ENCODE measurements around the gene LRBA. TPM values are rescaled to one million over a fixed set of nuclear protein-coding genes. Genes with fewer than 3 reads are reported as not detected.

LRBA gene
- total and polyA plus RNA-seq, 2 donors (not counting 3 experiments of a cell fraction or from before 2014, with no cell fraction given) = 18.0 to 35.1 TPM

DNA sequence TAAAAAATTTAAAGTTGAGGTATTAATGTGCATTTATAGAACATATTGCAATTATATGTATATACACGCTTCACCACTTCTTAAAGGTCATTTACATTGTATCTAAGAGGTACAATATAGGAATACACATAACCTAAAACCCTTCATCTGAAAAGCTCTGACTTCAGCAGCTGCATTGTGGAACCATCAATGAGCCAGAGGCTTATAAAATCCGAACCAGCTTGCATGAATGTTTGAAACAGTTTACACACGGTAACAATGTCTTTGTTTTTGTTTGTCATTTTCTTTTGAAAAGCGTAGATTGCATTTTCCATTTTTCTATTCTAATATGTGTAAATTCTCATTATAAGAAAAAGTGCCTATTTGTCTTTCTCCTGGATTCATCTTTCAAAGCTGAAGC, 715.3 kb downstream of the LRBA start:
- no TSS peak for BruUV-seq (replicated peaks)
- H3K9ac ChIP-seq (replicated peaks; ENCODE audit: extremely low read depth, insufficient read depth, low read length) = no peak overlapping the region
- no peaks in the 10 kb centered on the region for H3K27me3 ChIP-seq (ENCODE audit: control insufficient read depth in 2 of 2, insufficient read depth in 2 of 2, low read length in 2 of 2)
- H3K36me3 ChIP-seq (ENCODE audit: control insufficient read depth in 2 of 2, extremely low read depth in 1 of 2, insufficient read depth in 2 of 2, low read length in 2 of 2) = no peaks in the 10 kb centered on the region
- FAIRE-seq (no peak), DNase-seq (ENCODE audit: low read depth, low spot score) (no peak)
- CTCF ChIA-PET = interaction anchor here (1.4 to 9.1 kb wide), 5 partner anchors 9 to 660 kb away, joined by 3 to 212 read pairs (median 14); no protein-coding TSS in a partner anchor
- no peak overlapping the region for H3K27ac ChIP-seq (ENCODE audit: insufficient read depth, low read depth, low read length)
- H2AFZ ChIP-seq (ENCODE audit: low read depth, low read length) = no peak overlapping the region
- no peaks in the 10 kb centered on the region for H4K20me1 ChIP-seq (replicated peaks; ENCODE audit: control insufficient read depth, extremely low read depth, insufficient read depth, low read length)
- H3K4me2 ChIP-seq (ENCODE audit: insufficient read depth, low read length) = no peak overlapping the region
- POLR2A ChIA-PET = no interaction called here
- H3K4me1 ChIP-seq (ENCODE audit: control insufficient read depth, extremely low read depth, insufficient read depth, low read length) = peaks cover 14% of the 10 kb centered on the region
- H3K79me2 ChIP-seq (ENCODE audit: control insufficient read depth, insufficient read depth, low read length) = no peaks in the 10 kb centered on the region
- no peaks in the 10 kb centered on the region for H3K9me1 ChIP-seq (replicated peaks; ENCODE audit: control insufficient read depth, extremely low read depth, insufficient read depth, low read length)
- no peak for TF ChIP-seq EZH2 (IDR thresholded peaks at IDR 0.05; ENCODE audit: borderline replicate concordance, low read depth, low read length, severe bottlenecking)
- no peak for TF ChIP-seq POLR2AphosphoS5 (IDR thresholded peaks at IDR 0.05; ENCODE audit: insufficient read depth, low read depth, low read length)
- TF ChIP-seq FOS (IDR thresholded peaks at IDR 0.05; ENCODE audit: borderline replicate concordance, insufficient read depth, low read length) = no peak
- TF ChIP-seq MYC (IDR thresholded peaks at IDR 0.05; ENCODE audit: low read depth, low read length) = no peak
- TF ChIP-seq, protein P1, sequence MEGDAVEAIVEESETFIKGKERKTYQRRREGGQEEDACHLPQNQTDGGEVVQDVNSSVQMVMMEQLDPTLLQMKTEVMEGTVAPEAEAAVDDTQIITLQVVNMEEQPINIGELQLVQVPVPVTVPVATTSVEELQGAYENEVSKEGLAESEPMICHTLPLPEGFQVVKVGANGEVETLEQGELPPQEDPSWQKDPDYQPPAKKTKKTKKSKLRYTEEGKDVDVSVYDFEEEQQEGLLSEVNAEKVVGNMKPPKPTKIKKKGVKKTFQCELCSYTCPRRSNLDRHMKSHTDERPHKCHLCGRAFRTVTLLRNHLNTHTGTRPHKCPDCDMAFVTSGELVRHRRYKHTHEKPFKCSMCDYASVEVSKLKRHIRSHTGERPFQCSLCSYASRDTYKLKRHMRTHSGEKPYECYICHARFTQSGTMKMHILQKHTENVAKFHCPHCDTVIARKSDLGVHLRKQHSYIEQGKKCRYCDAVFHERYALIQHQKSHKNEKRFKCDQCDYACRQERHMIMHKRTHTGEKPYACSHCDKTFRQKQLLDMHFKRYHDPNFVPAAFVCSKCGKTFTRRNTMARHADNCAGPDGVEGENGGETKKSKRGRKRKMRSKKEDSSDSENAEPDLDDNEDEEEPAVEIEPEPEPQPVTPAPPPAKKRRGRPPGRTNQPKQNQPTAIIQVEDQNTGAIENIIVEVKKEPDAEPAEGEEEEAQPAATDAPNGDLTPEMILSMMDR (IDR thresholded peaks at IDR 0.05; ENCODE audit: extremely low read depth in 1 of 2, insufficient read depth in 1 of 2, low read depth in 1 of 2, low read length in 2 of 2) = no peak
- no peak for TF ChIP-seq JUN (IDR thresholded peaks at IDR 0.05; ENCODE audit: borderline replicate concordance, insufficient read depth, insufficient read length, low read depth)
- TF ChIP-seq, protein P2, sequence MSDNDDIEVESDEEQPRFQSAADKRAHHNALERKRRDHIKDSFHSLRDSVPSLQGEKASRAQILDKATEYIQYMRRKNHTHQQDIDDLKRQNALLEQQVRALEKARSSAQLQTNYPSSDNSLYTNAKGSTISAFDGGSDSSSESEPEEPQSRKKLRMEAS (IDR thresholded peaks at IDR 0.05; ENCODE audit: insufficient read depth, insufficient read length) = no peak
- TF ChIP-seq GATA2 (IDR thresholded peaks at IDR 0.05; ENCODE audit: insufficient read depth, insufficient read length, low read depth, low read length) = no peak
- dilution Hi-C loops (cut with MboI; ENCODE audit: extremely low pct_ligation_motif_present, low sequenced_read_pairs) (no loop called here), intact Hi-C loops (cut with micrococcal nuclease) (loop anchor here (2.0 kb wide), 3 partner anchors 357 to 747 kb away; no protein-coding TSS in a partner anchor)
- H3K4me3 ChIP-seq (replicated peaks in 1 of 3; ENCODE audit: insufficient read depth in 1 of 3, low read depth in 1 of 3, low read length in 3 of 3) = no peak overlapping the region
- no peaks in the 10 kb centered on the region for H3K9me3 ChIP-seq (replicated peaks; ENCODE audit: control insufficient read depth, insufficient read depth, low read length)
